HEK293 (cell line): ENCODE data around the gene CDC14A.
"Not testable (repeated sequence)": the region's sequence is repeated elsewhere in the genome, so short reads cannot be mapped to it uniquely, and the experiment has no call there.

Experiments used
- GLI4 ChIP-seq: fragments of 450-650 bp; formaldehyde crosslinking; IDR thresholded peaks from 2 replicates; pipeline ENCODE4 v1.5.1; 2016; ENCODE audit warnings: missing biosample characterization, missing genetic modification characterization
- MYNN ChIP-seq: fragments of 450-650 bp; formaldehyde crosslinking; IDR thresholded peaks from 2 replicates; pipeline ENCODE4 v1.5.1; 2016; ENCODE audit warnings: missing biosample characterization, missing genetic modification characterization, borderline replicate concordance
- SP2 ChIP-seq: fragments of 450-650 bp; formaldehyde crosslinking; IDR thresholded peaks from 2 replicates; pipeline ENCODE4 v1.5.1; 2016; ENCODE audit warnings: missing biosample characterization, missing genetic modification characterization
- ZFP37 ChIP-seq: fragments of 450-650 bp; formaldehyde crosslinking; IDR thresholded peaks from 2 replicates; pipeline ENCODE4 v1.5.1; 2016; ENCODE audit warnings: missing biosample characterization, missing genetic modification characterization
- ZNF169 ChIP-seq: fragments of 450-650 bp; formaldehyde crosslinking; IDR thresholded peaks from 2 replicates; pipeline ENCODE4 v1.5.1; 2016; ENCODE audit warnings: missing biosample characterization, missing genetic modification characterization
- ZNF174 ChIP-seq: fragments of 450-650 bp; formaldehyde crosslinking; IDR thresholded peaks from 2 replicates; pipeline ENCODE4 v1.5.0; 2017; ENCODE audit warnings: missing biosample characterization, mild to moderate bottlenecking, missing genetic modification characterization
- ZNF184 ChIP-seq: fragments of 450-650 bp; IDR thresholded peaks from 2 replicates; pipeline ENCODE4 v1.5.1; 2018; ENCODE audit warnings: missing biosample characterization, mild to moderate bottlenecking, missing genetic modification characterization
- ZNF24 ChIP-seq: fragments of 450-650 bp; formaldehyde crosslinking; IDR thresholded peaks from 2 replicates; pipeline ENCODE4 v1.5.1; 2016; ENCODE audit warnings: missing biosample characterization, missing genetic modification characterization
- ZNF514 ChIP-seq: fragments of 450-650 bp; formaldehyde crosslinking; IDR thresholded peaks from 2 replicates; pipeline ENCODE4 v1.5.1; 2016; ENCODE audit warnings: missing biosample characterization, missing genetic modification characterization
- ZNF560 ChIP-seq: fragments of 450-650 bp; formaldehyde crosslinking; IDR thresholded peaks from 2 replicates; pipeline ENCODE4 v1.5.1; 2017; ENCODE audit warnings: missing biosample characterization, missing genetic modification characterization, borderline replicate concordance
- TF ChIP-seq, protein P1 (sequence below): fragments of 450-650 bp; formaldehyde crosslinking; IDR thresholded peaks from 2 replicates; pipeline ENCODE4 v1.5.1; 2016; ENCODE audit warnings: missing biosample characterization, missing genetic modification characterization
- TF ChIP-seq, protein P2 (sequence below): sonication (generic); formaldehyde crosslinking; IDR thresholded peaks from 2 replicates; pipeline ENCODE4 v1.8.1; 2022; ENCODE audit warnings: mild to moderate bottlenecking, moderate library complexity, missing genetic modification reagents
- TF ChIP-seq, protein P3 (sequence below): IDR thresholded peaks from 2 replicates; pipeline ENCODE4 v1.6.1; 2011; ENCODE audit warnings: mild to moderate bottlenecking, low read depth, low read length, borderline replicate concordance

DNA sequence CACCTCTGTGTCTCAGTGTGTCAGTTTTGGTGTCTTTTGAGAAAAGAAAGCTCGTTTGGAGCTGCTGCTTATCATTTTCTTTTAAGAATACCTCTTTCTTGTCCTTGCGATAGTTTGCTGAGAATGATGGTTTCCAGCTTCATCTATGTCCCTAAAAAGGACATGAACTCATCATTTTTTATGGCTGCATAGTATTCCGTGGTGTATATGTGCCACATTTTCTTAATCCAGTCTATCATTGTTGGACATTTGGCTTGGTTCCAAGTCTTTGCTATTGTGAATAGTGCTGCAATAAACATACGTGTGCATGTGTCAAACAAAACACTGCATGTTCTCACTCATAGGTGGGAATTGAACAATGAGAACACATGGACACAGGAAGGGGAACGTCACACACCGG is 12.6 kb upstream of the CDC14A start:
- not testable (repeated sequence) for TF ChIP-seq ZNF24, MYNN, GLI4, ZNF169, SP2, ZNF560, ZFP37, ZNF184, ZNF514, ZNF174 (tag by site-specific recombination)
- TF ChIP-seq, protein P1, sequence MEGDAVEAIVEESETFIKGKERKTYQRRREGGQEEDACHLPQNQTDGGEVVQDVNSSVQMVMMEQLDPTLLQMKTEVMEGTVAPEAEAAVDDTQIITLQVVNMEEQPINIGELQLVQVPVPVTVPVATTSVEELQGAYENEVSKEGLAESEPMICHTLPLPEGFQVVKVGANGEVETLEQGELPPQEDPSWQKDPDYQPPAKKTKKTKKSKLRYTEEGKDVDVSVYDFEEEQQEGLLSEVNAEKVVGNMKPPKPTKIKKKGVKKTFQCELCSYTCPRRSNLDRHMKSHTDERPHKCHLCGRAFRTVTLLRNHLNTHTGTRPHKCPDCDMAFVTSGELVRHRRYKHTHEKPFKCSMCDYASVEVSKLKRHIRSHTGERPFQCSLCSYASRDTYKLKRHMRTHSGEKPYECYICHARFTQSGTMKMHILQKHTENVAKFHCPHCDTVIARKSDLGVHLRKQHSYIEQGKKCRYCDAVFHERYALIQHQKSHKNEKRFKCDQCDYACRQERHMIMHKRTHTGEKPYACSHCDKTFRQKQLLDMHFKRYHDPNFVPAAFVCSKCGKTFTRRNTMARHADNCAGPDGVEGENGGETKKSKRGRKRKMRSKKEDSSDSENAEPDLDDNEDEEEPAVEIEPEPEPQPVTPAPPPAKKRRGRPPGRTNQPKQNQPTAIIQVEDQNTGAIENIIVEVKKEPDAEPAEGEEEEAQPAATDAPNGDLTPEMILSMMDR (tag by site-specific recombination) = not testable (repeated sequence)
- TF ChIP-seq, protein P2, sequence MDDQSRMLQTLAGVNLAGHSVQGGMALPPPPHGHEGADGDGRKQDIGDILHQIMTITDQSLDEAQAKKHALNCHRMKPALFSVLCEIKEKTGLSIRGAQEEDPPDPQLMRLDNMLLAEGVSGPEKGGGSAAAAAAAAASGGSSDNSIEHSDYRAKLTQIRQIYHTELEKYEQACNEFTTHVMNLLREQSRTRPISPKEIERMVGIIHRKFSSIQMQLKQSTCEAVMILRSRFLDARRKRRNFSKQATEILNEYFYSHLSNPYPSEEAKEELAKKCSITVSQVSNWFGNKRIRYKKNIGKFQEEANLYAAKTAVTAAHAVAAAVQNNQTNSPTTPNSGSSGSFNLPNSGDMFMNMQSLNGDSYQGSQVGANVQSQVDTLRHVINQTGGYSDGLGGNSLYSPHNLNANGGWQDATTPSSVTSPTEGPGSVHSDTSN (CRISPR knock-in tag) = not testable (repeated sequence)
- TF ChIP-seq, protein P3, sequence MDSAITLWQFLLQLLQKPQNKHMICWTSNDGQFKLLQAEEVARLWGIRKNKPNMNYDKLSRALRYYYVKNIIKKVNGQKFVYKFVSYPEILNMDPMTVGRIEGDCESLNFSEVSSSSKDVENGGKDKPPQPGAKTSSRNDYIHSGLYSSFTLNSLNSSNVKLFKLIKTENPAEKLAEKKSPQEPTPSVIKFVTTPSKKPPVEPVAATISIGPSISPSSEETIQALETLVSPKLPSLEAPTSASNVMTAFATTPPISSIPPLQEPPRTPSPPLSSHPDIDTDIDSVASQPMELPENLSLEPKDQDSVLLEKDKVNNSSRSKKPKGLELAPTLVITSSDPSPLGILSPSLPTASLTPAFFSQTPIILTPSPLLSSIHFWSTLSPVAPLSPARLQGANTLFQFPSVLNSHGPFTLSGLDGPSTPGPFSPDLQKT = not testable (repeated sequence)
